ENCODE data around the gene PTPRN2.

GRCh38 chr7:158535079-158535478, 52.5 kb downstream of the PTPRN2 start:
- TF ChIP-seq ZNF737 (CRISPR knock-in tag; IDR thresholded peaks at IDR 0.05; ENCODE audit: borderline replicate concordance) (no peak), EP300 (IDR thresholded peaks at IDR 0.05; ENCODE audit: low read depth in 2 of 2, low read length in 2 of 2) (no peak), EP300 (CRISPR knock-in tag; IDR thresholded peaks at IDR 0.05; ENCODE audit: borderline replicate concordance) (no peak), HMG20A (CRISPR knock-in tag; IDR thresholded peaks at IDR 0.05; ENCODE audit: borderline replicate concordance) (no peak), NFRKB (IDR thresholded peaks at IDR 0.05) (no peak), EZH2 (conservative IDR thresholded peaks at IDR 0.05; ENCODE audit: low read depth, low read length) (no peak), SIN3A (IDR thresholded peaks at IDR 0.05; ENCODE audit: borderline replicate concordance, low read depth, low read length) (no peak), ZBTB8A (CRISPR knock-in tag; IDR thresholded peaks at IDR 0.05; ENCODE audit: borderline replicate concordance, low read depth) (no peak)
